Mucosa of descending colon (tissue), 3 donors: Measurements from ENCODE around the gene ZMYM5. TPM values are rescaled to one million over a fixed set of nuclear protein-coding genes. Genes with fewer than 3 reads are reported as not detected.
"Not testable (repeated sequence)": the region's sequence is repeated elsewhere in the genome, so short reads cannot be mapped to it uniquely, and the experiment has no call there.

Source experiments
- ATAC-seq: fragments of 200-7000 bp; cut with Tn5 transposase; one replicate; pipeline ENCODE4 v1.9.1; 2020; ENCODE audit warnings: mild to moderate bottlenecking, moderate library complexity
- DNase-seq, 3 donors: peaks; one replicate each; pipeline ENCODE4 v3.0.0-alpha.2; 2020
- H3K36me3 ChIP-seq: fragments of 200-600 bp; one replicate; pipeline ENCODE4 v1.8.0; 2021; ENCODE audit warnings: low read depth, mild to moderate bottlenecking
- H3K4me1 ChIP-seq: fragments of 200-600 bp; one replicate; pipeline ENCODE4 v1.8.0; 2021; ENCODE audit warnings: low read depth, mild to moderate bottlenecking
- H3K4me3 ChIP-seq: fragments of 200-600 bp; one replicate; pipeline ENCODE4 v1.8.0; 2021; ENCODE audit warnings: mild to moderate bottlenecking
- H3K9me3 ChIP-seq: fragments of 200-600 bp; one replicate; pipeline ENCODE4 v1.8.0; 2021; ENCODE audit warnings: mild to moderate bottlenecking
- intact Hi-C, 2 donors: fragments of 100-400 bp; cut with DNase I in 1 of 2; cut with micrococcal nuclease in 1 of 2; formaldehyde crosslinking; loops; one replicate each; pipeline versions ENCODE4 v1.11.0 to v1.11.1; 2022; cut with DNase I, micrococcal nuclease
- total RNA-seq, 3 donors: library from RNA; stranded (reverse); fragmentation: NEBNext Ultra II Directional in 2 of 3; extraction: Animal tissue kit (Norgen Biotek cat#: 25700) in 2 of 3; gene quantifications; one replicate each; pipeline versions ENCODE4 v1.2.1 to v1.2.4, GENCODE V29; 2021 to 2023
- TF ChIP-seq, protein P1 (sequence below): fragments of 200-600 bp; IDR thresholded peaks from one replicate; pipeline ENCODE4 v1.8.0; 2022; ENCODE audit warnings: antibody characterized with exemption, mild to moderate bottlenecking
- donor health status: DM: no; HTN: no; CAD: no; lungs with moderate emphysema.
- donor health status: DM: no; HTN: no; CAD: no.
- donor health status: DM: no; HTN: yes; CAD: no.

ZMYM5 gene
- total RNA-seq, 3 donors from 2014 or later = 7.4 to 13.9 (median 9.2) TPM

DNA sequence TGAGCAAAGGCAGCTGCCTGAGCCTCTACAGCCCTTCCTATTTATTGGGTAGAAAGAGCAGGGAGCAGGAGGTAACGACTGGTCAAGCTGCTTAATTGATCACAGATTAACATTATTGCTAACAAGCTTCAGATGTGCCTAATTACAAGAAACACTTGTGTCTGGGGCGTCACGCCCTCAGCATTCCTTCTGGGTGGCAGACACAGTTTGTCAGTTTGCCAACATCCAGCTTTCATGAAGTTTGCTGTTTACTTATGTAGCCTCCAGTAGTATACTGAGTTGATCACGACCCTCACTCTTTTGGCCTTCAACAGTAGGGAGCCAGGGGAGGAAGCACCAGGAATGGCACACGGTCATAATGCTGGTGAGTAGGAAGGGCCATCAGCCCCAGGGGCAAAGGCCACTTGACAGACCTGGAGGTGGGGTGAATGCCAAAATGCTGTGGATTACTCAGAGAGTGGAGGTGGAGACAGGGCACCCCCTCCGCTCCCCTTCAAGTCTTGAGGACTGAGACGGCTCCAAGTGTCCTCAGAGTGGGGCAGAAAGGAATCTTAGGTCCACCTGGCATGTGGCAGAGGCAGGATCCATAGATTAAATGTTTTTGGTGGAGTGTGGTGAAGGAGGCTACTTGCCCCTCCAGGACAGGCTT is 45.8 kb downstream of the ZMYM5 start:
- no peaks in the 10 kb centered on the region for H3K4me1 ChIP-seq
- no peaks in the 10 kb centered on the region for H3K9me3 ChIP-seq
- intact Hi-C loops = no loop called here
- TF ChIP-seq, protein P1, sequence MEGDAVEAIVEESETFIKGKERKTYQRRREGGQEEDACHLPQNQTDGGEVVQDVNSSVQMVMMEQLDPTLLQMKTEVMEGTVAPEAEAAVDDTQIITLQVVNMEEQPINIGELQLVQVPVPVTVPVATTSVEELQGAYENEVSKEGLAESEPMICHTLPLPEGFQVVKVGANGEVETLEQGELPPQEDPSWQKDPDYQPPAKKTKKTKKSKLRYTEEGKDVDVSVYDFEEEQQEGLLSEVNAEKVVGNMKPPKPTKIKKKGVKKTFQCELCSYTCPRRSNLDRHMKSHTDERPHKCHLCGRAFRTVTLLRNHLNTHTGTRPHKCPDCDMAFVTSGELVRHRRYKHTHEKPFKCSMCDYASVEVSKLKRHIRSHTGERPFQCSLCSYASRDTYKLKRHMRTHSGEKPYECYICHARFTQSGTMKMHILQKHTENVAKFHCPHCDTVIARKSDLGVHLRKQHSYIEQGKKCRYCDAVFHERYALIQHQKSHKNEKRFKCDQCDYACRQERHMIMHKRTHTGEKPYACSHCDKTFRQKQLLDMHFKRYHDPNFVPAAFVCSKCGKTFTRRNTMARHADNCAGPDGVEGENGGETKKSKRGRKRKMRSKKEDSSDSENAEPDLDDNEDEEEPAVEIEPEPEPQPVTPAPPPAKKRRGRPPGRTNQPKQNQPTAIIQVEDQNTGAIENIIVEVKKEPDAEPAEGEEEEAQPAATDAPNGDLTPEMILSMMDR = no peak
- ATAC-seq (no peak), DNase-seq (no peak)
- no peak overlapping the region for H3K4me3 ChIP-seq
- no peaks in the 10 kb centered on the region for H3K36me3 ChIP-seq

DNA sequence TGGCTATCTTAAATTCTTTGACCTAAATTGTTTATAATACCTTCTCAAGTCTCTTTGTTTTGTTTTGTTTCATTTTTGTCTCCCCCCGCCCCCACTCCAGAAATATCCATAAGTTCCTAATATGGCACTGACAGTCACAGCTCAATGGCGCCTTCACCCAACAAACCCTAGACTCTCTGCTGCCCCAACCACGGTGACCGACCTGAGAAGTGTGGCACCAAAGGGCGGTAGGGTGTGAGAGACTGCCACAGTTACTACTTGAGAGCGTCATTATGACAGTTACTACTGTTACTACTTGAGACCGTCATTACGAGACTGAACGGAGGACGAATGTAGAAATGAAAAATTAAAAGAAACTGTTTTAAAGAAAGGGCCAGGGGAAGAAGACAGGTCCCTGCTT is 46.3 kb downstream of the ZMYM5 start:
- H3K4me1 ChIP-seq = no peaks in the 10 kb centered on the region
- DNase-seq = no peak
- H3K9me3 ChIP-seq = no peaks in the 10 kb centered on the region
- intact Hi-C loops = no loop called here
- no peaks in the 10 kb centered on the region for H3K36me3 ChIP-seq
- no peak for ATAC-seq
- TF ChIP-seq, protein P1 = no peak
- H3K4me3 ChIP-seq = no peak overlapping the region

DNA sequence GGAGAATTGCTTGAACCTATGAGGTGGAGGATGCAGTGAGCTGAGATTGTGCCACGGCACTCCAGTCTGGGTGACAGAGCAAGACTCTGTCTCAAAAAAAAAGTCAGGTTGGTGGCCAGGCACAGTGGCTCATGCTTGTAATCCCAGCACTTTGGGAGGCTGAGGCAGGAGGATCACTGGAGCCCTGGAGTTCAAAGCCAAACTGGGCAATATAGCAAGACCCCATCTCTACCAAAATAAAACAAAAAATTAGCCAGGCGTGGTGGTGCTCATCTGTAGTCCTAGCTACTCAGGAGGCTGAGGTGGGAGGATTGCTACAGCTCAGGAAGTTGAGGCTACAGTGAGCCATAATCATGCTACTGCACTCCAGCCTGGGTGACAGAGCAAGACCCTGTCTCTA is 47.6 kb downstream of the ZMYM5 start:
- DNase-seq, H3K9me3 ChIP-seq, H3K36me3 ChIP-seq, H3K4me1 ChIP-seq, intact Hi-C loops, ATAC-seq, H3K4me3 ChIP-seq: not testable (repeated sequence)

DNA sequence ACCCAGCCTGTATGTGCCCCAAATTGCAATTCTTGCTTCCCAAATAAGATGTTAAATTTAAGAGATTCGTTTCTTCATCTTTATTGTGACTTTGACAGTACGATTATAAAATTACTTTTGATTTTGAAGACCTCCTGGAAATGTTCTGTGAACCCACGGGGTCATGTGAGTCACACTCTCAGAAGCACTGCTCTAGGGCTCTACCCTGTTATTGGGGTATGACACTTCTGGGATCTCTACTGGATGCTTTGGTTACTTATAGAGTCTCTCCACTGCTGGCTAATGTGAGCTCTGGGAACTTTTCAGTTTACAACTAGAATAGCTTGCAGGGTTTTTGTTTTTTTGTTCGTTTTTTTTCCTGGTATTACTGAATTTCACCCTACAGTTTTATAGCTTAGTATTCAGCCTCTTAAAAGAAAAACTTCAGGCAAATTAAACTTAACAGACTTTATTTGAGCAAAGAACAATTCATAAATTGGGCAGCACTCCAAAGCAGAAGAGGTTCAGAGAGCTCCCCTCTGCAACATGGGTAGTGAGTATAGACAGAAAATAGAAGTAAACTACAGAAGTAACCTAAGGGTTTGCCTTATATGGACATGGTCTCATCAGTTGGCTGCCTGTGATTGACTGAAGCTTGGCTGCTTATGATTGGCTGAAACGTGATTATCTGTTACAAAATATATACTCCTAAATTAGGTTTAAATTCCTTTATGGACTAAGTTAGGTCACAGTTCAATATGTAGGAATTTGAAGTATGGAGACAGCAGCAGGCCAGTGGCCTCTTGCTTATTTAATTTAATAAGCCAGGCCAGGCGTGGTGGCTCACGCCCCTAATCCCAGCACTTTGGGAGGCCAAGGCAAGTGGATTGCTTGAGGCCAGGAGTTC is 52.2 kb downstream of the ZMYM5 start:
- H3K9me3 ChIP-seq = no peaks in the 10 kb centered on the region
- intact Hi-C loops = no loop called here
- no peak for ATAC-seq
- no peak for DNase-seq
- no peak overlapping the region for H3K4me3 ChIP-seq
- TF ChIP-seq, protein P1 = no peak
- no peaks in the 10 kb centered on the region for H3K36me3 ChIP-seq
- no peaks in the 10 kb centered on the region for H3K4me1 ChIP-seq

DNA sequence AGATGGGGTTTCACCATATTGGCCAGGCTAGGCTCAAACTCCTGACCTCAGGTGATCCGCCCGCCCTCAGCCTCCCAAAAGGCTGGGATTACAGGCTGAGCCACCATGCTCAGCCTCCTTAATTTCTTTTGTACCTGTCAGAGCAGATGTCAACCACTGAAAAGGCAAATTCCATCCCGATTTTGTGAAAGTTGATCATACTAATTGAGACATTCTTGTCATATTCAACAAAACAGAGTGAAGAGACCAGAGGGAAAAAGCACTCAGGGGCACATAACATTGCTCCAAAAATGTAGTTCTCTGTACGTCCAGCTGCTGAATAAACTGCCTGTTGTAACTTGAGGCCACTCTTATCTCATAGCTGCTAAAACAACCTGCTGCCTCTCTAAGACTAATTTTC is 53.3 kb downstream of the ZMYM5 start:
- no peaks in the 10 kb centered on the region for H3K9me3 ChIP-seq
- H3K36me3 ChIP-seq = no peaks in the 10 kb centered on the region
- intact Hi-C loops = no loop called here
- DNase-seq = no peak
- no peak for ATAC-seq
- H3K4me1 ChIP-seq = no peaks in the 10 kb centered on the region
- TF ChIP-seq, protein P1 = no peak
- no peak overlapping the region for H3K4me3 ChIP-seq

DNA sequence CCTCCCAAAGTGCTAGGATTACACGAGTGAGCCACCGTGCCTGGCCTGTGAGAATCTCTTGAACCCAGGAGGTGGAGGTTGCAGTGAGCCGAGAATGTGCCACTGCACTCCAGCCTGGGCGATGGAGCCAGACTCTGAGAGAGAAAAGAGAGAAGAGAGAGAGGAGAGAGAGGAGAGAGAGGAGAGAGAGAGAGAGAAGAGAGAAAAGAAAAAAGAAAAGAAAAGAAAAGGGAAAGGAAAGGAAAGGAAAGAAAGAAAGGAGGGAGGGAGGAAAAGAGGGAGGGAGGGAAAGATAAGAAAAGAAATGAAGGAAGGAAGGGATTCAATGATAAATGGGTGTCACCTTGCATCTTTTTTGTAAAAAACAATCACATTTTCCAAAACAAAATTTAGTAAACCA is 57.7 kb downstream of the ZMYM5 start:
- ATAC-seq (no peak), DNase-seq (no peak)
- TF ChIP-seq, protein P1 = no peak
- Histone ChIP-seq H3K36me3 (no peaks in the 10 kb centered on the region), H3K9me3 (no peaks in the 10 kb centered on the region), H3K4me3 (no peak overlapping the region), H3K4me1 (no peaks in the 10 kb centered on the region)
- intact Hi-C loops = no loop called here
